K562 (cell line): Measurements from ENCODE around the gene PLCE1. TPM values are rescaled to one million over a fixed set of nuclear protein-coding genes. Genes with fewer than 3 reads are reported as not detected.

ENCODE experiments used
- polyA plus RNA-seq, 8 experiments: library from polyadenylated mRNA; depleted of rRNA in 4 of 8; stranded (reverse) in 5 of 8; unstranded in 3 of 8; fragments of >200 nt; fragmentation: Nextera tagmentation in 2 of 8; fragmentation: Illumina TruSeq in 1 of 8; extraction: Ambion mirVana in 2 of 8; extraction: Trizol in 1 of 8; gene quantifications; 2 replicates each; pipeline versions ENCODE4 v1.2.1 to v1.2.3, GENCODE V29; 2011 to 2014; ENCODE audit warnings: inconsistent platforms in 1 of 8, missing spikeins in 1 of 8
- total RNA-seq, 7 experiments: library from RNA; depleted of rRNA in 6 of 7; stranded (reverse); fragments of >200 nt in 6 of 7; fragmentation: Illumina TruSeq in 2 of 7; extraction: Trizol in 2 of 7; gene quantifications; 2 replicates each; pipeline versions ENCODE4 v1.2.1 to v1.2.3, GENCODE V29; 2011 to 2021; ENCODE audit warnings: low replicate concordance in 1 of 7

Gene PLCE1
- total and polyA plus RNA-seq, 9 of the 15 experiments (the other 6 are each of a cell fraction or from before 2014, with no cell fraction given) = under 0.01 to 0.52 (median 0.13) TPM; not detected in 5

Other genes with a start within 250 kb of the PLCE1 start
- not detected in 2 replicates for gene LGI1, start 236.0 kb upstream of the PLCE1 start, total RNA-seq (2014; rRNA removed)
- gene LGI1, start 236.0 kb upstream of the PLCE1 start, total RNA-seq (2014; rRNA removed; fragmentation: Illumina TruSeq; extraction: Trizol) = not detected in 2 replicates
- gene LGI1, start 236.0 kb upstream of the PLCE1 start, total RNA-seq (2015; rRNA removed; fragmentation: Illumina TruSeq; extraction: Trizol) = not detected in 2 replicates
- gene LGI1, start 236.0 kb upstream of the PLCE1 start, total RNA-seq (2021) = not detected in 2 replicates
- gene LGI1, start 236.0 kb upstream of the PLCE1 start, polyA plus RNA-seq (2011; rRNA removed) = not detected in 2 replicates
- not detected in 2 replicates for gene LGI1, start 236.0 kb upstream of the PLCE1 start, polyA plus RNA-seq (2014; fragmentation: Illumina TruSeq; extraction: Trizol)
- gene LGI1, start 236.0 kb upstream of the PLCE1 start, polyA plus RNA-seq (2014; fragmentation: Nextera tagmentation; extraction: Ambion mirVana) = not detected
- gene LGI1, start 236.0 kb upstream of the PLCE1 start, polyA plus RNA-seq (2014; rRNA removed) = not detected in 2 replicates
- 3.6 and 3.8 TPM in 2 replicates for gene SLC35G1, start 100.0 kb upstream of the PLCE1 start, total RNA-seq (2014; rRNA removed)
- gene SLC35G1, start 100.0 kb upstream of the PLCE1 start, total RNA-seq (2014; rRNA removed; fragmentation: Illumina TruSeq; extraction: Trizol) = 4.4 and 5.2 TPM in 2 replicates
- gene SLC35G1, start 100.0 kb upstream of the PLCE1 start, total RNA-seq (2015; rRNA removed; fragmentation: Illumina TruSeq; extraction: Trizol) = 4.8 and 4.9 TPM in 2 replicates
- gene SLC35G1, start 100.0 kb upstream of the PLCE1 start, total RNA-seq (2021) = 4.5 and 6.1 TPM in 2 replicates
- 6.8 and 8.5 TPM in 2 replicates for gene SLC35G1, start 100.0 kb upstream of the PLCE1 start, polyA plus RNA-seq (2011; rRNA removed)
- gene SLC35G1, start 100.0 kb upstream of the PLCE1 start, polyA plus RNA-seq (2014; fragmentation: Illumina TruSeq; extraction: Trizol) = 5.0 and 5.4 TPM in 2 replicates
- 1 to 10 TPM in 1 of 2 experiments, under 1 TPM in 1; 0.76 to 1.8 TPM for gene SLC35G1, start 100.0 kb upstream of the PLCE1 start, polyA plus RNA-seq (2014; fragmentation: Nextera tagmentation; extraction: Ambion mirVana)
- 4.9 and 6.0 TPM in 2 replicates for gene SLC35G1, start 100.0 kb upstream of the PLCE1 start, polyA plus RNA-seq (2014; rRNA removed)